Skeletal muscle satellite cell (primary cell): ENCODE data around the gene TSEN34.

Experiments
- H3K27me3 ChIP-seq: 2 replicates; pipeline ENCODE4 v1.7.0; 2013; ENCODE audit warnings: low read length; ENCODE audit not compliant: control insufficient read depth, insufficient read depth
- H3K36me3 ChIP-seq: 2 replicates; pipeline ENCODE4 v1.7.0; 2013; ENCODE audit warnings: mild to moderate bottlenecking, control low read depth, low read length; ENCODE audit not compliant: insufficient read depth
- H3K4me1 ChIP-seq: 2 replicates; pipeline ENCODE4 v1.7.0; 2013; ENCODE audit warnings: low read length; ENCODE audit not compliant: control insufficient read depth, insufficient read depth
- H3K4me2 ChIP-seq: 2 replicates; pipeline ENCODE4 v1.7.0; 2013; ENCODE audit warnings: mild to moderate bottlenecking, low read length
- H3K4me3 ChIP-seq: 2 replicates; pipeline ENCODE4 v1.7.0; 2013; ENCODE audit warnings: low read length
- H3K9ac ChIP-seq: 2 replicates; pipeline ENCODE4 v1.7.0; 2013; ENCODE audit warnings: mild to moderate bottlenecking, low read depth, low read length, moderate library complexity
- H3K9me3 ChIP-seq: replicated peaks from 2 replicates; pipeline ENCODE4 v1.7.0; 2013; ENCODE audit warnings: mild to moderate bottlenecking, control low read depth, low read length

Gene TSEN34

GRCh38 chr19:54153731-54154326, 37.3 kb upstream of the TSEN34 start:
- Histone ChIP-seq H3K27me3 (no peaks in the 10 kb centered on the region), H3K36me3 (peaks cover 81% of the 10 kb centered on the region), H3K9ac (peak overlapping the region; percentile 37), H3K9me3 (no peaks in the 10 kb centered on the region), H3K4me1 (peaks cover 33% of the 10 kb centered on the region), H3K4me2 (no peak overlapping the region), H3K4me3 (no peak overlapping the region)

GRCh38 chr19:54154603-54155345, 36.3 kb upstream of the TSEN34 start:
- peaks cover 37% of the 10 kb centered on the region for H3K4me1 ChIP-seq

GRCh38 chr19:54155694-54156093, 35.4 kb upstream of the TSEN34 start:
- Histone ChIP-seq H3K27me3 (no peaks in the 10 kb centered on the region), H3K4me3 (no peak overlapping the region), H3K36me3 (peaks cover 64% of the 10 kb centered on the region), H3K9me3 (no peaks in the 10 kb centered on the region), H3K4me2 (no peak overlapping the region), H3K4me1 (peaks cover 43% of the 10 kb centered on the region), H3K9ac (no peak overlapping the region)

More at GRCh38 chr19:54154603-54155345, 36.3 kb upstream of the TSEN34 start:
- no peaks in the 10 kb centered on the region for H3K27me3 ChIP-seq
- no peak overlapping the region for H3K4me2 ChIP-seq
- H3K9me3 ChIP-seq, result no peaks in the 10 kb centered on the region
- H3K36me3 ChIP-seq, result peaks cover 71% of the 10 kb centered on the region
- no peak overlapping the region for H3K4me3 ChIP-seq
- peak overlapping the region; percentile 37 for H3K9ac ChIP-seq

GRCh38 chr19:54156490-54156889, 34.6 kb upstream of the TSEN34 start:
- no peaks in the 10 kb centered on the region for H3K9me3 ChIP-seq
- peaks cover 57% of the 10 kb centered on the region for H3K36me3 ChIP-seq
- no peak overlapping the region for H3K4me2 ChIP-seq
- H3K4me3 ChIP-seq, result no peak overlapping the region
- H3K9ac ChIP-seq, result no peak overlapping the region
- H3K4me1 ChIP-seq, result peaks cover 47% of the 10 kb centered on the region
- H3K27me3 ChIP-seq, result no peaks in the 10 kb centered on the region

GRCh38 chr19:54156953-54157352, 34.2 kb upstream of the TSEN34 start:
- Histone ChIP-seq H3K4me1 (peaks cover 47% of the 10 kb centered on the region), H3K4me3 (no peak overlapping the region), H3K9me3 (no peaks in the 10 kb centered on the region), H3K27me3 (no peaks in the 10 kb centered on the region), H3K36me3 (peaks cover 53% of the 10 kb centered on the region), H3K9ac (no peak overlapping the region), H3K4me2 (no peak overlapping the region)

- Histone ChIP-seq H3K9ac (peak overlapping the region; percentile 90), H3K9me3 (no peaks in the 10 kb centered on the region), H3K27me3 (no peaks in the 10 kb centered on the region), H3K4me3 (peak overlapping the region; percentile 86), H3K4me1 (peaks cover 37% of the 10 kb centered on the region), H3K36me3 (peaks cover 33% of the 10 kb centered on the region), H3K4me2 (peak overlapping the region; percentile 97)
These were observed 32.2 kb upstream of the TSEN34 start for GRCh38 chr19:54158812-54159351.

GRCh38 chr19:54159352-54160181, 31.5 kb upstream of the TSEN34 start, which contains the start of gene LENG1:
LENG1 (minus strand) TSS chr19:54159721; CDS start chr19:54159695, 26 bp downstream.
- H3K9me3 ChIP-seq, result no peaks in the 10 kb centered on the region
- H3K36me3 ChIP-seq, result peaks cover 26% of the 10 kb centered on the region
- H3K4me2 ChIP-seq, result peak within 1 kb of the TSS; percentile 97
- peak within 1 kb of the TSS; percentile 90 for H3K9ac ChIP-seq
- H3K4me3 ChIP-seq, result peak within 1 kb of the TSS; percentile 86
- no peaks in the 10 kb centered on the region for H3K27me3 ChIP-seq
- H3K4me1 ChIP-seq, result peaks cover 30% of the 10 kb centered on the region

GRCh38 chr19:54160182-54160811, 30.8 kb upstream of the TSEN34 start:
- Histone ChIP-seq H3K4me3 (peak overlapping the region; percentile 75), H3K27me3 (no peaks in the 10 kb centered on the region), H3K36me3 (peaks cover 21% of the 10 kb centered on the region), H3K9me3 (no peaks in the 10 kb centered on the region), H3K4me2 (peak overlapping the region; percentile 95), H3K4me1 (peaks cover 24% of the 10 kb centered on the region), H3K9ac (peak overlapping the region; percentile 83)

GRCh38 chr19:54160854-54161253, 30.3 kb upstream of the TSEN34 start:
- H3K9ac ChIP-seq, result peak overlapping the region; percentile 83

GRCh38 chr19:54162241-54162805, 28.8 kb upstream of the TSEN34 start:
- Histone ChIP-seq H3K4me1 (peaks cover 24% of the 10 kb centered on the region), H3K4me3 (peak overlapping the region; percentile 66)

More at GRCh38 chr19:54160854-54161253, 30.3 kb upstream of the TSEN34 start:
- Histone ChIP-seq H3K27me3 (no peaks in the 10 kb centered on the region), H3K9me3 (no peaks in the 10 kb centered on the region), H3K4me2 (peak overlapping the region; percentile 95), H3K36me3 (peaks cover 19% of the 10 kb centered on the region), H3K4me3 (peak overlapping the region; percentile 75), H3K4me1 (peaks cover 24% of the 10 kb centered on the region)

More at GRCh38 chr19:54162241-54162805, 28.8 kb upstream of the TSEN34 start:
- H3K27me3 ChIP-seq, result no peaks in the 10 kb centered on the region
- peak overlapping the region; percentile 80 for H3K4me2 ChIP-seq
- no peak overlapping the region for H3K9ac ChIP-seq
- peaks cover 6% of the 10 kb centered on the region for H3K36me3 ChIP-seq
- H3K9me3 ChIP-seq, result no peaks in the 10 kb centered on the region
